HG03571 (cell line): ENCODE data around the gene PCDHGA11.
A peak's percentile ranks its signal among the peaks of the same experiment; 100 is the strongest.
"Not testable (repeated sequence)": the region's sequence is repeated elsewhere in the genome, so short reads cannot be mapped to it uniquely, and the experiment has no call there.

Experiments
- ATAC-seq: cut with Tn5 transposase; IDR thresholded peaks from one replicate; pipeline ENCODE4 v1.9.1; 2021; ENCODE audit not compliant: unreplicated experiment

The PCDHGA11 gene

DNA sequence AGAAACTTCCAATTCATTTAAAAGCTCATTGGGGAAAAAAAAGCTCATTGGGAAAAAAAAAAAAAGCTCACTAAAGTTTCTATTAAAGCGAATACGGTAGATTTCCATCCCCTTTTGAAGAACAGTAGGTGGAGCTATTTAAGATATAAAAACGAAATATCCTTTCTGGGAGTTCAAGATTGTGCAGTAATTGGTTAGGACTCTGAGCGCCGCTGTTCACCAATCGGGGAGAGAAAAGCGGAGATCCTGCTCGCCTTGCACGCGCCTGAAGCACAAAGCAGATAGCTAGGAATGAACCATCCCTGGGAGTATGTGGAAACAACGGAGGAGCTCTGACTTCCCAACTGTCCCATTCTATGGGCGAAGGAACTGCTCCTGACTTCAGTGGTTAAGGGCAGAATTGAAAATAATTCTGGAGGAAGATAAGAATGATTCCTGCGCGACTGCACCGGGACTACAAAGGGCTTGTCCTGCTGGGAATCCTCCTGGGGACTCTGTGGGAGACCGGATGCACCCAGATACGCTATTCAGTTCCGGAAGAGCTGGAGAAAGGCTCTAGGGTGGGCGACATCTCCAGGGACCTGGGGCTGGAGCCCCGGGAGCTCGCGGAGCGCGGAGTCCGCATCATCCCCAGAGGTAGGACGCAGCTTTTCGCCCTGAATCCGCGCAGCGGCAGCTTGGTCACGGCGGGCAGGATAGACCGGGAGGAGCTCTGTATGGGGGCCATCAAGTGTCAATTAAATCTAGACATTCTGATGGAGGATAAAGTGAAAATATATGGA is 9.7 kb downstream of the PCDHGA11 start, which contains the start of gene PCDHGA12:
PCDHGA12 (plus strand) TSS at position 176 of the 782 bp plus-strand sequence; CDS start at position 429, 253 bp downstream.
- peak; percentile 94 for ATAC-seq

DNA sequence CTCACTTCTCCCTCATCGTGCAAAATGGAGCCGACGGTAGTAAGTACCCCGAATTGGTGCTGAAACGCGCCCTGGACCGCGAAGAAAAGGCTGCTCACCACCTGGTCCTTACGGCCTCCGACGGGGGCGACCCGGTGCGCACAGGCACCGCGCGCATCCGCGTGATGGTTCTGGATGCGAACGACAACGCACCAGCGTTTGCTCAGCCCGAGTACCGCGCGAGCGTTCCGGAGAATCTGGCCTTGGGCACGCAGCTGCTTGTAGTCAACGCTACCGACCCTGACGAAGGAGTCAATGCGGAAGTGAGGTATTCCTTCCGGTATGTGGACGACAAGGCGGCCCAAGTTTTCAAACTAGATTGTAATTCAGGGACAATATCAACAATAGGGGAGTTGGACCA is 10.4 kb downstream of the PCDHGA11 start:
- ATAC-seq: peak; percentile 27

DNA sequence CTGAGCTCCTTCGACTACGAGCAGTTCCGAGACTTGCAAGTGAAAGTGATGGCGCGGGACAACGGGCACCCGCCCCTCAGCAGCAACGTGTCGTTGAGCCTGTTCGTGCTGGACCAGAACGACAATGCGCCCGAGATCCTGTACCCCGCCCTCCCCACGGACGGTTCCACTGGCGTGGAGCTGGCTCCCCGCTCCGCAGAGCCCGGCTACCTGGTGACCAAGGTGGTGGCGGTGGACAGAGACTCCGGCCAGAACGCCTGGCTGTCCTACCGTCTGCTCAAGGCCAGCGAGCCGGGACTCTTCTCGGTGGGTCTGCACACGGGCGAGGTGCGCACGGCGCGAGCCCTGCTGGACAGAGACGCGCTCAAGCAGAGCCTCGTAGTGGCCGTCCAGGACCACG is 11.5 kb downstream of the PCDHGA11 start:
- not testable (repeated sequence) for ATAC-seq

DNA sequence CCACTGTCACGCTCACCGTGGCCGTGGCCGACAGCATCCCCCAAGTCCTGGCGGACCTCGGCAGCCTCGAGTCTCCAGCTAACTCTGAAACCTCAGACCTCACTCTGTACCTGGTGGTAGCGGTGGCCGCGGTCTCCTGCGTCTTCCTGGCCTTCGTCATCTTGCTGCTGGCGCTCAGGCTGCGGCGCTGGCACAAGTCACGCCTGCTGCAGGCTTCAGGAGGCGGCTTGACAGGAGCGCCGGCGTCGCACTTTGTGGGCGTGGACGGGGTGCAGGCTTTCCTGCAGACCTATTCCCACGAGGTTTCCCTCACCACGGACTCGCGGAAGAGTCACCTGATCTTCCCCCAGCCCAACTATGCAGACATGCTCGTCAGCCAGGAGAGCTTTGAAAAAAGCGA is 11.9 kb downstream of the PCDHGA11 start:
- ATAC-seq: not testable (repeated sequence)

DNA sequence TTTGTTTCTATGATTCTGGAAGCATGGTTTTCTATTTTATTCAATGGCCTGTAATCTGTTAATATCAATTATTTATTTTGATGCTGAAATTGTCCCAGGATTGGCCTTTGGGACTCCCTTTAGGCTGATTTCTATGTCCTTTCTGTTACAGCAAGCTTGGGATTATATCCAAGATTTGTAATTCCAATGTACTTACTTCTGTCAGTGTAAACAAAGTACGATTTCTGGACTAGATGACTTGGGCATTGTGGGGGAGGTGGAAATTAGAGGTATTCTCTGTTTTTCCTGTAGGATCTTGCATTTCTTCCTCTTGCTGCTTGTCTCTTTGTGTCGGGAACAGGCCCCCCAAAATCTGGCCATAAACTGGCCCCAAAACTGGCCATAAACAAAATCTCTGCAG is 13.2 kb downstream of the PCDHGA11 start:
- ATAC-seq: no peak

DNA sequence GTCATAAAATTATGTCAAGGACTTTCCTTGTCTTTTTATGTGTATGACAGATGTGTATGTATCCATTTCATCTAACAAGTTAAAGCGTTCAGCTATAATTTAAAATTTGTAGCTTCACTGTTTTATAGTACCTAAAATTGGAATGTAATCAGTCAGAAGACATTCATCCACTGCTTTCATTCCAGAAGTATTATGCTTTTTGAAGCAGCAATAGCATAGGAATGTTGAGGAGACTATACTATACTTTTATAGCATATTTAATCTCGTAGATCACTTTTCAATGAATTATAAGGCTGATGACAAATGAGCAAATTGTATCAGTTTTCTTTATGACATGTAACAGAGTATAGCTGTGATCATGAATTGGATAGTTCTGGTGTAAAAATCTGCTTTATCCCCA is 16.4 kb downstream of the PCDHGA11 start:
- no peak for ATAC-seq

DNA sequence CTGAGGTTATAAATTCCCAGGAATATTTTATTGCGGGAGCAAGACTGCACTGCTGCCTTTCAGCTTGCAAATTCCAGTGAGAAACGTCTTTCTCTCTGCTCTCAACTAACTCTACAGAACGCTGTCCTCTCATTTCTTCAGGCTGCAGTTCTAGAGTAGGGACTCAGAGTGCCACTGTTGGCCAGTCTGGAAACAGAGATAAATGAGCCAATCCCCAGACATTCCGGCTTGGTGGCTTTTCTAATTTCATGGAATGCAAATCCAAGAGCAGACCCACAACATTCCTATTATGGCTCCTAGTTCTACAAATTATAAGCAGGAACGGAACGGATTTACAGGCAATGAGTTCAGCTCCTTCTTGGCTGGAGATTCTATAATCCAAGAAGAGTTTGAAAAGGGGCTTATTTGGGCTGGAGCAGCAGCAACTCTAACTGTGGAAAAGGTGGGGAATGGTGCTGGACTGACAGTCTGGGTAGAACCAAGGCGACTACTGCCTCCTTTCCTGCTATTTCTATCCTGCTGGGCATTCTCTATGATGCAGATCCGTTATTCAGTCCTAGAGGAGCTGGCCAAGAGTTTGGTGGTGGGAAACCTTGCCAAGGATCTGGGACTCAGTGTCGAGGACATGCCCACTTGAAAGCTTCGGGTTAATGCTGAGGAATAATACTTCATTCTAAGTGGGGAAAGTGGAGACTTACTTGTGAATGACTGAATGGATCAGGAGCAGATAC is 18.7 kb downstream of the PCDHGA11 start:
- ATAC-seq: no peak

DNA sequence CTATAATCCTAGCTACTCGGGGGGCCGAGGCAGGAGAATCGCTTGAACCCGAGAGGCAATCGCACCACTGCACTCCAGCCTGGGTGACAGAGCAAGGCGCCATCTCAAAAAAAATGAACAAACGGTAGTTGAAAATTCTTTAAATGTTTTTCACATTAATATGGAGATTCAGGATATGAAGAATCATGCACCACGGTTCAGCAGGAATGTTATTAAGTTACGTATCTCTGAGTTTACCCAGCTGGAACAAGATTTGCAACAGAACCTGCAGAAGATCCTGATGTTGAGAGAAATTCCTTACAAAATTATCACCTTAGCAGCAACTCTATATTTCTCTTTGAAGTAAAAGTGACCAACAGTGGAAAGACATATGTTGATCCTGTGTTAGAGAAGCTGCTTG is 19.5 kb downstream of the PCDHGA11 start:
- ATAC-seq: no peak

DNA sequence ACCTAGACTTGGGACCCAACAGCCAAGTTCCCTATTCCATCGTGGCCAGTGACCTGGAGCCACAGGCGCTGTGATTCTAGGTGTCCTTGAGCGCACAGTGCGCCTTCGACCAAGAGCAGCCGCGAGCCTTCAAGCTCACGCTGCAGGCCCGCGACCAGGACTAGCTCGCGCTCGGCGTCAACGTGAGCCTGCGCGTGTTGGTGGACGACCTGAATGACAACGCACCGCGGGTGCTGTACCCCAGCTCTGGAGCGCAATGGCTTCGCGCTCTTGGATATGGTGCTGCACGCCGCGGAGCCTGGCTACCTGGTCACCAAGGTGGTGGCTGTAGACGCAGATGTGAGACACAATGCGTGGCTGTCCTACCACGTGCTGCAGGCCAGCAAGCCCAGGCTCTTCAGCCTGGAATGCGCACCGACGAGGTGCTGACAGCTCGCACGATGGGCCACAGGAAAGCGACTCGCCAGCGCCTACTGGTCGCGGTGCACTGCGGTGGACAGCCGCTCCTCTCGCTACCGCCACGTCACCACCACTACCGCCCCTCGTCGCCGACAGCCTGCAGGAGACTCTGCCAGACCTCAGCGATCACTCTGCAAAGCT is 20.8 kb downstream of the PCDHGA11 start:
- no peak for ATAC-seq

DNA sequence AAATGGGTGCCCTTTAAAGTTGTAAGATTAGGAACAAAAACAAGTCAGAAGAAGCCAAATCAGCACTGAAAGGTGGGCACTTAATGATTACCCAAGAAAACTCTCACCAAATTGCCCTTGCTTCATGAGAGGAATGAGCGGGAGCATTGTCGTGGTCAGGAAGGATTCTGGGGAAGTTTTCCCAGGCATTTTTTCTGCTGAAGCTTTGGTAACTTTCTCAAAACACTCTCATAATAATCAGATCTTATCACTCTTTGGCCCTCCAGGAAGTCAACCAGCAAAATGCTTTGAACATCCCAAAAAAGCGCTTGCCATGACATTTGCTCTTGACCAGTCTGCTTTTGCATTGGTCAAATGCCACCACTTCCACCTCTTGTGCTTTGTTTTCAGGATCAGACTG is 44.5 kb downstream of the PCDHGA11 start:
- no peak for ATAC-seq
